ENCODE measurements around the gene CLSTN2. TPM values are rescaled to one million over a fixed set of nuclear protein-coding genes. Genes with fewer than 3 reads are reported as not detected.

Gene CLSTN2
- total RNA-seq, 2 experiments from 2014 or later, result not detected

GRCh38 chr3:140595295-140595694 is 660.3 kb downstream of the CLSTN2 start:
- POLR2A ChIA-PET, result no interaction called here
- CTCF ChIA-PET, result no interaction called here

DNA sequence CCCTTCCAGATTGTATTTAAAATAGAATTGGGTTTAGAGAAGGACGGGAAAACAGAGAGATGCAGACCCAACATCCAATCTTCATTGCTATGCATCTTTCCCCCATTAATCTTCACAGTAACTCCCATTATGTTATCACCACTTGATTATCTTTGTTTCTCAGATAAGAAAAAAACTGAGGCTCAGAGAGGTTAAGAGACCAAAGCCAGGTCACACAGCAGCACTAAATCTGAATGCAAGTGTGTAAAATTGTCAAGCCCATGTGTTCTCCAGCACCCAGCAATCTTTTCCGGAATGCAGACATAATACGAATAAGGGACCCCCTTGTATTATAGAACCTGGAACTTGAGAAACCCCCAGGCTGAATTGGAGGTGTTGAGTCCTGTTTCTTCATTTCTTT is 662.4 kb downstream of the CLSTN2 start:
- POLR2A ChIA-PET, result no interaction called here
- CTCF ChIA-PET, result no interaction called here

DNA sequence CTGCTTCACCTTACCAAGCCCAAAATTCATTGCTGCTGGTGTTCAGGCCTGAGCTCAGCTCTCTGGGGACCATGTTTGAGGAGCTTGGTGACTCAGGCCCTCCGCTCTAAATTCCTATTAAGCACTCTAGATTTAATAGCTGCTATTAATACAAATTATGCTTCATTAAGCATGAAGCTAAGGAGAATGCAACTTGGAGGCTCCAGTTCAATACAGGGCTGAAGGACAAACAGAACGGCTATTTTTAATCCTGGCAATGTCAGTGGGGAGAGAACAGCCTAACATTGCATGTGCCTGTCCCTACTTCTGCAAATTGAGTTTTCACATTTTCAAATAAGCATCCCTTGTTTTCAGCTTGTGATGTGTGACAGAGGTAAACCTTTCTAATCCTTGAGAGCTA is 662.8 kb downstream of the CLSTN2 start:
- POLR2A ChIA-PET, result no interaction called here

DNA sequence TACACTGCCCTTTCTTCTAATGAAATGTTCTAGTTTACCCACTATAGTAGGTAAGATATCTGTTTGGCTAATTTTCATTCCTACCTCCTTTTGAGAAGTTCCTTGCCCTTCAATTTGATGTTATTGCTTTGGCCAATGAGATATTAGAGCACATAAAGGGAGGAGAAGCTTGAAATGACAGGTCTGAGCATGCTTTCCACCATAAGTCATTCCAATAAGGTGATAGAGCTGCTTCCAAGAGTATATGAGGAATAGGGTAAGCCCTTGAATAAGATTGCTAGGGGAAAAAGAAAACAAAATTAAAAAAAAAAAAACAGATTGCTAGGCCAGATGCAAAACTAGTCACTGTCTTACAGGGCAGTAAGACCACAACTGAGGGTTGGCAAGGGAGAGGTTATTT is 664.0 kb downstream of the CLSTN2 start:
- POLR2A ChIA-PET, result no interaction called here
- CTCF ChIA-PET, result no interaction called here

More for the DNA sequence above, 662.8 kb downstream of the CLSTN2 start:
- CTCF ChIA-PET, result no interaction called here

- ChIA-PET POLR2A (no interaction called here), CTCF (no interaction called here)
Observed at GRCh38 chr3:140599496-140599895, 664.5 kb downstream of the CLSTN2 start.

DNA sequence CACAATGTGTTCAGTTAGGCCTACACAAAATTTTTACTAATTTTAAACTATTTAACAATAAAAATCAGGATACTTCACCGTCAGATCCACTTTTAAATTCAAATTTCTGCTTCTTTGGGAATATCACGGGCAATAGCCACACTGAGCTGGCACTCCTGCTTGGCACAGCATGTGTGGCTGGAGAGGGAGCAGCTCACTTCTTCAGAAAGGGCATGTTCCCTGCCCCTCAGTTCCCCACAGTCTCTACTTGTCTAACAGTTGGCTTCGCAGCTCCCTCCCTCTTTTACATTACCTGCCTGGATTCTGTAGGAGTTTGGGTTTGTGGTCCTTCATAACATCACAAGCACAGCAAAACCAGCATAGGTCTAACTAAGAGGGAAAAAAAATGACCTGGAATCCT is 666.9 kb downstream of the CLSTN2 start:
- POLR2A ChIA-PET, result no interaction called here
- CTCF ChIA-PET, result no interaction called here

GRCh38 chr3:140602781-140603180 is 667.8 kb downstream of the CLSTN2 start:
- CTCF ChIA-PET, result no interaction called here
- POLR2A ChIA-PET, result no interaction called here

- ChIA-PET CTCF (no interaction called here), POLR2A (no interaction called here)
Observed at GRCh38 chr3:140603766-140604165, 668.8 kb downstream of the CLSTN2 start.

DNA sequence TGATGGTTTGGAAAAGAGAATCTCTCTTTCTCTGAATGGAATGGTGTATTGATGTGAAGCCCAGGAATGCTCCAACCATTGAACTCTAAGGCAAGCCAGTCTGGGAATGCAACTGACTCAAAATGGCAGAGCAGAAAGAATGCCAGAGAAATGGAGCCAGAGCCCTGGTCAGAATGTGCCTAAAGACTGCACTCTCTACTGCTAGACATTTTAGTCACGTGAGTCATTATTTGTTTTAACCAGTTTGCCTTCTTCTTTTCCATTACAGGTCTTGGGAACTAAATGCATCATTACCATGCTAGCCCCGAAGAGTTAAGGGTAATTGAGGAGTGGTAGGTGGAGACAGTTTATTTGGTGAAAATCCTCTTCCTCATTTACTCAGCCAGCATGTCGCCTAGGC is 675.6 kb downstream of the CLSTN2 start:
- ChIA-PET POLR2A (no interaction called here), CTCF (no interaction called here)

- POLR2A ChIA-PET, result no interaction called here
- CTCF ChIA-PET, result no interaction called here
Observed at GRCh38 chr3:140614001-140614400, 679.0 kb downstream of the CLSTN2 start.

DNA sequence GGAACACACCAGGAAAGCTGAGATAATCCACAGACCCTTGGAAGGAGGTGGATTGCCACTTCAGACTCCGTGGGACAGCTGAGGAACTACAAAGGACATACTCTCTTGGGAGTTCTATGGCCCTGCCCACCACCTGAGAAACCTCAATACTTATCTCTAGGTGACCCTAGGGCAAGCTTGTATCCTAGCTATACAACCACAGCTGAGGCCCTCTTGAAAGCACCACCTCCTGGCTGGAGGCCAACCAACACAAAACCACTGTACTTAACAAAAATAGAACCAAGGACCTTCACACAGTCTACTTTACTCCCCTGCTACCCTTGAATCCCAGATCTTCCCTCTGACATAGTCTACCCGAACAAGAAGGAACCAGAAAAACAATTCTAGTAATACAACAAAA is 682.1 kb downstream of the CLSTN2 start:
- ChIA-PET CTCF (no interaction called here), POLR2A (no interaction called here)

DNA sequence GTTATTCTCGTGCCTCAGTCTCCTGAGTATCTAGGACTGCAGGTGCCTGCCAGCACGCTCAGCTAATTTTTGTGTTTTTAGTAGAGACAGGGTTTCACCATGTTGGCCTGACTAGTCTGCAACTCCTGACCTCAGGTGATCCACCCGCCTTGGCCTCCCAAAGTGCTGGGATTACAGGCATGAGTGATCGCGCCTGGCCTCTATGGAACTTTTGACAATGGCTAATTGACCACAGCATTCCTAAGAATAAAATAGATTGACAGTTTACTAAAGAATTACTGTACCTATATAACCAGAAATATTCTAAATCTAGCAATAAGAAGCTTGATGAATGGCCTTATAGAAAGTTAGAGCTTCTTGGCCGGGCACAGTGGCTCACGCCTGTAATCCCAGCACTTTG is 691.9 kb downstream of the CLSTN2 start:
- ChIA-PET POLR2A (no interaction called here), CTCF (no interaction called here)

All from activated CD8-positive, alpha-beta memory T cell treated with anti-CD3 and anti-CD28 coated beads for 36 hours (primary cell).